ENCODE results near the gene PLIN1.

The PLIN1 gene

GRCh38 chr15:89628806-89629715, 50.1 kb downstream of the PLIN1 start:
- no peak for DNase-seq (ENCODE audit: low read depth in 2 of 2)

DNA sequence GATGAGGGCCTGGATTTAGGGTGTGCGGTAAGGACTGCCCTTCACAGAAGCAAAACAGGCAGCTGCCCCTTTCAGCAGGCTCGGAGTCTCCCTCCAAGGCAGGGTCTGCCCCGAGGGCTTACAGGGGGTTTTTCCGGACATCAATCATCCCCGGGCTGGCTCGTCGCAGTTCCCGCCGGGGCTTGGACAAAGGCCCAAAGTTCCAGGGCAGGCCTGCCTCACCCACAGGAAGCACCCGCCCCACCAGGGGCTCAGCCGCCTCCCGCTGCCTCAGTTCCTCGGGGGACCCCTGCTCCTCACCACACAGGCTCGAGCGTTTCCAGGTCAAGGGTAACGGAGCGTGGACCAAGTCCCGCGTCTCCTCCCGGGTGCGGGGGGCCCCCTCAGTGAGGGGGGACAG, 50.9 kb downstream of the PLIN1 start:
- DNase-seq (ENCODE audit: low read depth in 2 of 2), result no peak

- DNase-seq (ENCODE audit: low read depth in 2 of 2), result no peak
These were observed 51.8 kb downstream of the PLIN1 start for GRCh38 chr15:89627256-89627970.

DNA sequence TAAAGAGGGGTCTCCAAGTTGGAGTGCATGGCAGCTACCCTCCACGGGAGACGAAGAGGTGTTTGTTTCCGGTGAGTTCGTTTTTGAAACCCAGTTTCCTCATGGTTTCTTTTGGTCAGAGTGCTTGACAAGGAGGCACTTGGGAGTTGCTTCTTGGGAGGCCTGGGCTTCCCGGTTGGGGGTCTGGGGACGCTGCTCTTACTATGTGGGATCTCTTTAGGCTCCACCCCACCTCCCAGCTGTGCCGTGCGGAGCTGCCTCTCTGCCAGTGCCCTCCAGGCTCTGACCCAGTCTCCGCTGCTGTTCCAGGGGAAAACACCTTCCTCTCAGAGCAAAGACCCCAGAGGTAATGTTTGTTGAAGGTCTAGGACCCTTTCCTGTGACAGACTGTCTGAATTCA, 53.5 kb downstream of the PLIN1 start:
- no peak for DNase-seq (ENCODE audit: low read depth in 2 of 2)

GRCh38 chr15:89623165-89623564, 56.0 kb downstream of the PLIN1 start:
- no peak for DNase-seq (ENCODE audit: low read depth in 2 of 2)

GRCh38 chr15:89621547-89621946, 57.6 kb downstream of the PLIN1 start:
- DNase-seq (ENCODE audit: low read depth in 2 of 2), result no peak

DNA sequence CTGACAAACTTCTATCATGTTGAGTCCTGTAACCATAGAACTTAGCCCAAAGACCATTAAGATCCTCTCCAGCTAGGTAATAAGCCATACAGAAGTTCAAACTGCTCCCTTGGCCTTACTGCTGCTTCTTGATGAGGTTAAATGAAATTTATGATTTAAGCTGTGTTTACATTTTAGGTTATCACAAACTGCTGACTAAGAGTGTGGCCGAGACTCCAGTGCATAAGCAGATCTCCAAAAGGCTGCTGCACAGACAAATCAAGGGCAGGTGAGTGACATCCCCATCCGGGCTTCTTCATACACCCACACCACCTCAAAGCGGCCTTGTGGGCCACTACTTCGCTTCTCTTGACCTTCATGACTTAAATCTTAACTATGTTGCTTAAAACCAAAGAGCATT, 62.9 kb downstream of the PLIN1 start:
- no peak for DNase-seq (ENCODE audit: low read depth in 2 of 2)

- no peak for DNase-seq (ENCODE audit: low read depth in 2 of 2)
These were observed 64.0 kb downstream of the PLIN1 start for GRCh38 chr15:89615135-89615534.
